Measurements from ENCODE around the gene PPP2R2C. TPM values are rescaled to one million over a fixed set of nuclear protein-coding genes. Genes with fewer than 3 reads are reported as not detected.

PPP2R2C gene
- polyA plus RNA-seq, 1 of the 3 experiments (the other 2 are of a cell fraction), result 0.21 TPM

- H3K27ac ChIP-seq (ENCODE audit: low read depth in 2 of 2, low read length in 1 of 2), result no peak overlapping the region
- no peaks in the 10 kb centered on the region for H3K36me3 ChIP-seq (replicated peaks in 1 of 2; ENCODE audit: control insufficient read depth in 1 of 2, insufficient read depth in 2 of 2, low read length in 1 of 2)
- no peaks in the 10 kb centered on the region for H3F3A ChIP-seq (replicated peaks; ENCODE audit: insufficient read depth)
- H3K9me3 ChIP-seq, result no peaks in the 10 kb centered on the region
- TF ChIP-seq MXI1 (IDR thresholded peaks at IDR 0.05; ENCODE audit: low read depth, low read length) (no peak), FOXM1 (IDR thresholded peaks at IDR 0.05; ENCODE audit: low read depth) (no peak), EZH2phosphoT487 (IDR thresholded peaks at IDR 0.05; ENCODE audit: borderline replicate concordance, low read depth) (no peak), TAF1 (IDR thresholded peaks at IDR 0.05; ENCODE audit: borderline replicate concordance, low read depth, low read length) (no peak), EP300 (IDR thresholded peaks at IDR 0.05; ENCODE audit: borderline replicate concordance in 1 of 2, low read depth in 1 of 2, low read length in 1 of 2) (no peak), CTCF (IDR thresholded peaks at IDR 0.05) (no peak), FOXJ3 (CRISPR knock-in tag; IDR thresholded peaks at IDR 0.05) (no peak), ELF1 (IDR thresholded peaks at IDR 0.05) (no peak), MAX (IDR thresholded peaks at IDR 0.05; ENCODE audit: low read depth) (no peak), RCOR1 (IDR thresholded peaks at IDR 0.05; ENCODE audit: low read length) (no peak)
- CTCF ChIA-PET, result interaction anchor here (0.7 to 1.5 kb wide), 3 partner anchors 18 to 195 kb away, joined by 3 to 5 read pairs (median 3); no protein-coding TSS in a partner anchor
- H3K4me3 ChIP-seq (ENCODE audit: low read depth in 2 of 2, low read length in 1 of 2), result no peak overlapping the region
- H2AFZ ChIP-seq (ENCODE audit: low read depth), result no peak overlapping the region
- H3K4me1 ChIP-seq (ENCODE audit: control insufficient read depth in 1 of 2, insufficient read depth in 2 of 2, low read depth in 1 of 2, low read length in 1 of 2), result peaks cover 0 to 34% of the 10 kb centered on the region in 2 experiments; a peak in 1 of 4 replicates
- no peak overlapping the region for H3K4me2 ChIP-seq
- H4K20me1 ChIP-seq (ENCODE audit: insufficient read depth), result no peaks in the 10 kb centered on the region
- 45% methylated on average over 14 of the region's 14 CpGs for WGBS (ENCODE audit: low lambda C conversion rate)
- no peaks in the 10 kb centered on the region for H3K79me2 ChIP-seq (ENCODE audit: insufficient read depth)
- no peak for DNase-seq
- POLR2A ChIA-PET, result no interaction called here
- H3K9me2 ChIP-seq, result no peaks in the 10 kb centered on the region
- H3K9ac ChIP-seq, result no peak overlapping the region
- no peaks in the 10 kb centered on the region for H3K27me3 ChIP-seq (ENCODE audit: insufficient read depth)
Observed at GRCh38 chr4:6446130-6446482, 26.3 kb downstream of the PPP2R2C start.

GRCh38 chr4:6445403-6446129 lies 26.8 kb downstream of the PPP2R2C start:
- H4K20me1 ChIP-seq (ENCODE audit: insufficient read depth), result no peaks in the 10 kb centered on the region
- H3K27ac ChIP-seq (ENCODE audit: low read depth in 2 of 2, low read length in 1 of 2), result no peak overlapping the region
- H3K36me3 ChIP-seq (replicated peaks in 1 of 2; ENCODE audit: control insufficient read depth in 1 of 2, insufficient read depth in 2 of 2, low read length in 1 of 2), result no peaks in the 10 kb centered on the region
- no peak for TF ChIP-seq NFIC (IDR thresholded peaks at IDR 0.05; ENCODE audit: borderline replicate concordance)
- no peaks in the 10 kb centered on the region for H3K9me2 ChIP-seq
- ChIA-PET CTCF (interaction anchor here (0.7 to 1.5 kb wide), 4 partner anchors 18 to 194 kb away, joined by 3 to 5 read pairs (median 4); no protein-coding TSS in a partner anchor), POLR2A (no interaction called here)
- peaks cover 0 to 34% of the 10 kb centered on the region in 2 experiments; a peak in 1 of 4 replicates for H3K4me1 ChIP-seq (ENCODE audit: control insufficient read depth in 1 of 2, insufficient read depth in 2 of 2, low read depth in 1 of 2, low read length in 1 of 2)
- WGBS (ENCODE audit: low lambda C conversion rate), result 50% methylated on average over 4 of the region's 5 CpGs
- no peak overlapping the region for H3K9ac ChIP-seq
- H3K79me2 ChIP-seq (ENCODE audit: insufficient read depth), result no peaks in the 10 kb centered on the region
- no peak overlapping the region for H2AFZ ChIP-seq (ENCODE audit: low read depth)
- no peaks in the 10 kb centered on the region for H3K9me3 ChIP-seq
- no peak overlapping the region for H3K4me3 ChIP-seq (ENCODE audit: low read depth in 2 of 2, low read length in 1 of 2)
- DNase-seq, result no peak
- no peaks in the 10 kb centered on the region for H3F3A ChIP-seq (replicated peaks; ENCODE audit: insufficient read depth)
- H3K4me2 ChIP-seq, result no peak overlapping the region
- H3K27me3 ChIP-seq (ENCODE audit: insufficient read depth), result no peaks in the 10 kb centered on the region

Measured in SK-N-SH (cell line).